Tongue (tissue), 2 donors: ENCODE results near the gene GABRD. TPM values are rescaled to one million over a fixed set of nuclear protein-coding genes. Genes with fewer than 3 reads are reported as not detected.
"Not testable (repeated sequence)": the region's sequence is repeated elsewhere in the genome, so short reads cannot be mapped to it uniquely, and the experiment has no call there.

ENCODE experiments used
- DNase-seq: peaks from one replicate; pipeline ENCODE4 v3.0.0-alpha.2; 2015
- total RNA-seq: library from RNA; depleted of rRNA; stranded (reverse); fragments of >200 nt; gene quantifications from one replicate; pipeline ENCODE4 v1.2.3, GENCODE V29; 2014

Gene GABRD
- total RNA-seq = 0.82 TPM

DNA sequence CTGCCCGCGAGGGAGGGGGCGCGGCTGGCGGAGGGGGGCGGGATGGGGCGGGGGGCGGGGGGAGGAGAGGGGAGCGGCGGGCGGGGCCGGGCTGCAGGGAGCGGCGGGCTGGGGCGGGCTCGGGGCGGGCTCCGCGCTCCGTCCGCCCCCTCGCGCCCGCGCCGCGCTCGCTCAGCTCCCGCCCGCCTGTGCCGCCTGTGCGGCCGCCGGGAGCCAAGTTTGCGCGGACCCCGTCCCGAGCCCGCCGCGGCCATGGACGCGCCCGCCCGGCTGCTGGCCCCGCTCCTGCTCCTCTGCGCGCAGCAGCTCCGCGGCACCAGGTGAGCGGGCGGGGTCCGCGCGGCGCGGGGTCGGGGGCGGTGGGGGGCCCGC is at the start of gene GABRD:
TSS of gene GABRD (plus strand) at position 174 of the 372 bp plus-strand sequence. CDS start at position 253, 79 bp downstream.
- DNase-seq = peak; percentile 45

GRCh38 chr1:1969505-1969900 is 49.6 kb upstream of the GABRD start:
- no peak for DNase-seq

GRCh38 chr1:1969953-1970716 is 49.0 kb upstream of the GABRD start:
- DNase-seq = peak; percentile 27

- no peak for DNase-seq
Measured at GRCh38 chr1:1971017-1971416, 48.1 kb upstream of the GABRD start.

DNA sequence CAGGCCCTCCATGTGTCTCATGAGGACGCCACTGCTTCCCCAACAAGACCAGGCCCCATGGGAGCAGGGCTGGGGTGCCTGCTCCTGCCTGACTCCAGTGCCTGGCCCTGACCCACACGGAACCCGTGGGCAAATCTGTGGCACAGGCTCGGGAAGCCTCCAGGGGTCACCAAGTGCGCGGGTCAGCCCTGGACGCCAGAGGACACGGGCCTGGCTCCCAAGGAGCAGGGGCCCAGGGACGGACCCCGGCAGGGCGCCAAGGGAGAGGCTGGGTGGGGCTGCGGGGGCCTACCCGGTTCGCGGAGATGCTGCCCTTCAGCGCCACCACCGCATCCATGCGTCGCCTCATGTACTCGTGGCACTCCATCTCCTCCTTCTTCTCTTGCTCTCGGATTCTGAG is 47.5 kb upstream of the GABRD start:
- no peak for DNase-seq

GRCh38 chr1:1972976-1973715 is 46.0 kb upstream of the GABRD start:
- DNase-seq = no peak

DNA sequence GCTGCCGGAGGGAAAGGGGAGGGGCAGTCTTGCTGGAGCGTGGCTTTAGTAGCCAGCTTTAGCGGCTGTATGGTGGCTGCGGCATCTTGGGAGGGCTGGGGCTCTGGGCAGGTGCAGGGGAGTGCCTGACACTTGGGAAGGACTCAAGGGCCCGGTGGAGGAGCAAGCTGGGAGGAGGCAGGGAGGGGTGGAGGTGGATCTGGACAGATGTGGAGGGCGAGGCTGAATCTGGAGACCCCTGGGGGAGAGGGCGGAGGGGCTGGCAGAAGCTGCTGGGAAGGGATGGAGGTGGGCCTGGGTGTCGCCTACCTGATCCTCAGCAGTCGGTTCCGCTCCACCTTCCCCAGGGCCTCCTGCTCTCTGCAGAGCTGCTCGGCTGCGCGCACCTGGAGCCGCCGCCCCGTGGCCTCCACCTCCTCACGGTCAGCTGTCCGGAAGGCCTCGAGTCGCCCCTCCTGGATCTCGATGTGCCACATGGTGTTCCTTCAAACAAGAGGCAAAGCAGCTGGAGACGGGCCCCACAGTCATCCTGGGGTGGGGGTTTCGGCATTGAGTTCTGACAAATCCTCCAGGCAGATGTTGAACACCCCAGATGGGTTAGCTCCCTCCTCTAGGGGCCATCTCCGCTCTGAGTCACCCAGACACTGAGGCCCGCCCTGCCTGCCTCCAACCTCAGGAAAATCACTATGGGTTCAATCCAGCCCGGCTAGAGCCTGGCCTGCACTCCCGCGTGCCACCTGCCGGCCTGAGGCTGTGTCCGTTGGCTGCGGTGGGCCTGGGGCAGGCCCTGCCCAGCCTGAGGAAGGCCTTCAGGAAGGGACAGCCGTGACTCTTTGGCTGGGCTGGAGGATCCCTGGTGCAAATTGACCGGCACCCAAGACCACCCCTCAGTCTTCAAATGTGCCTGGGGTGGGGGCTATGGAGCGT is 45.2 kb upstream of the GABRD start:
- DNase-seq = no peak

DNA sequence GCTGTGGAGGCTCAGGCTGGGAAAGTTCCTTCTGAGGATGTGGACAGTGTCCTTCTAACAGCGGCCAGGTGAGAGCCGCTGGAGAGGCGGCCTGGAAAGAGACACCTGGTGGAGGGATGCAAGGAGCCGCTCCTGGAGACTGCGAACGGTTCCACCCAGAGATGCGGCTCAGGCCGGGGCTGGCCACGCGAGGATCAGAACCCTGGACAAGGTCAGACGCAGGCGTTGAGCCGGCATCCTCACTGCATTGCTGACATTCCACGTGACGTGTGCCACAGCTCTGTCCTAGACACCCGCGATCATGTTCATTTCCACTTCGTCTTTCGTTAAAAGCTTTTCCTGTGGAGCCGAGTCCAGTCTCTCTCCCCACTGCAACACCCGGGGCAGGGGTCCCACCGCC is 44.3 kb upstream of the GABRD start:
- DNase-seq = no peak

DNA sequence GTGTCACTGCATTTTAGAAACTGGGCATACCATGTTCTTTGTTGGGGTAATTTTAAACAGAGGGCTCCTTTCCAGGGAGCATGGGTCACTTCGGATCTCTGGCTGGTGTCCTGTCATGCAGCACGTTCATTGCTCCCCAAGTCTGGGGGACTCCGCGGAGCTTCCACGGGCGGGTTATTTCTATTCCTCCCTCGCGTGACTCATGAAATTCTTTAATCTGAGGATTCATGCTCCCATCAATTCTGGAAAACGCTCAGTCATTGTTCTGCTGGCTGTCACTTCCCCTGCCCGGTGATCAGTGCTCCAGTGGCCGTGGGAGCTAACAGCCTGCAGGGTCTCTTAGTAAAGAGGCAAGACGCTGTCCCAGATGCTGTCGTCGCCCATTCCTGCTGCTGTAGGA is 43.6 kb upstream of the GABRD start:
- DNase-seq = no peak

DNA sequence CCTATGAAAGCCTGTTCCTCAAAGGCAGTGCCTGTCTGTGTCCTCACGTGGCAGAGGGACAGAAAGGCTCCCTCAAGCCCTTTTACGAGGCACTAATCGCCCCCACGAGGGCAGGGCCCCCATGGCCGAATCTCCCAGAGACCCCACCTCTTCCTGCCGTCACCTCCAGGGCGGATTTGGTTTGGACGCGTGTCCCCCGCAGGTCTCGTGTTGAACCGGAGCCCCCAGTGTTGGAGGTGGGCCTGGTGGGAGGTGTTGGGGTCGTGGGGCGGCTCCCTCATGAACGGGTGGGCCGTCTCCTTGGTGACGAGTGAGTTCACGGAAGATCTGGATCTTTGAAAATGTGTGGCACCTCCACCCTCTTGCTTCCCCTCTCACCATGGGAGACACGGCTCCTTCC is 43.1 kb upstream of the GABRD start:
- DNase-seq = no peak

DNA sequence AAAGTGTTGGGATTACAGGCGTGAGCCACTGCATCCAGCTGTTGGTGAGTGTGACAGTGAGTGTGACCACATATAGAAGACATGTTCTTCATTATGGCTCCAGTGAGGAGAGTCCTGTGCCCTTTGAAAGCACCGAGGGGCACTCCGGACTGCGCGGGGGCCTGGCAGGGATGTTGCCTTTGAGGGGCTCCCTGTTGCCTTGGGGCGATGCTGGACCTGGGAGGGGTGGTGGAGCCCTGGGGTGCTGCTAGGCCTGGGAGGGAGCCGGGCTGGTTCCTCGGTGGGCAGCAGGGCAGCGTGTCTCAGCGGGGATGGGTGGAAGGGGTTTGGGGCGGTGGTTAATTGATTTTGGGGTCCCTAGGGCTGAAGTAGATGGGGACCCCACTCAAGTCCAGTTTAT is 41.0 kb upstream of the GABRD start:
- DNase-seq = no peak

- not testable (repeated sequence) for DNase-seq
Measured at GRCh38 chr1:1978690-1979481, 40.3 kb upstream of the GABRD start.

DNA sequence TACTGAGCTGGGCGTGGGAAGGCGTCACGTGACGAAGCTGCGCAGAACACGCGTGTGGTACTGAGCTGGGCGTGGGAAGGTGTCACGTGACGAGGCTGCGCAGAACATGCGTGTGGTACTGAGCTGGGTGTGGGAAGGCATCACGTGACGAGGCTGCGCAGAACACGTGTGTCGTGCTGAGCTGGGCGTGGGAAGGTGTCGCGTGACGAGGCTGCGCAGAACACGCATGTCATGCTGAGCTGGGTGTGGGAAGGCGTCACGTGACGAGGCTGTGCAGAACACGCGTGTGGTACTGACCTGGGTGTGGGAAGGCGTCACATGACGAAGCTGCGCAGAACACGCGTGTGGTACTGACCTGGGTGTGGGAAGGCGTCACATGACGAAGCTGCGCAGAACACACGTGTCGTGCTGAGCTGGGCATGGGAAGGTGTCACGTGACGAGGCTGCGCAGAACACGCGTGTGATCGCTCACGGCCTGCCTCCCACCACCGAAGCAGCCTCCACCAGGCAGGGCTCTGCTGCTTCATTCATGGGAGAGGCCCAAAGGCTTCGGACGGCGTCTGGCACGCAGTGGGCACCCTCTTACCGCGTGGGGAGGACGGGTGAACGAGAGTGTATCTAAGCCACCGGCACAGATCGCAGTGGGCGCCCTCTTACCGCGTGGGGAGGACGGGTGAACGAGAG is 39.5 kb upstream of the GABRD start:
- no peak for DNase-seq

- no peak for DNase-seq
Measured at GRCh38 chr1:1980467-1981141, 38.5 kb upstream of the GABRD start.

- DNase-seq = no peak
Measured at GRCh38 chr1:1981142-1981500, 38.0 kb upstream of the GABRD start.

GRCh38 chr1:1981631-1982327 is 37.4 kb upstream of the GABRD start:
- not testable (repeated sequence) for DNase-seq

DNA sequence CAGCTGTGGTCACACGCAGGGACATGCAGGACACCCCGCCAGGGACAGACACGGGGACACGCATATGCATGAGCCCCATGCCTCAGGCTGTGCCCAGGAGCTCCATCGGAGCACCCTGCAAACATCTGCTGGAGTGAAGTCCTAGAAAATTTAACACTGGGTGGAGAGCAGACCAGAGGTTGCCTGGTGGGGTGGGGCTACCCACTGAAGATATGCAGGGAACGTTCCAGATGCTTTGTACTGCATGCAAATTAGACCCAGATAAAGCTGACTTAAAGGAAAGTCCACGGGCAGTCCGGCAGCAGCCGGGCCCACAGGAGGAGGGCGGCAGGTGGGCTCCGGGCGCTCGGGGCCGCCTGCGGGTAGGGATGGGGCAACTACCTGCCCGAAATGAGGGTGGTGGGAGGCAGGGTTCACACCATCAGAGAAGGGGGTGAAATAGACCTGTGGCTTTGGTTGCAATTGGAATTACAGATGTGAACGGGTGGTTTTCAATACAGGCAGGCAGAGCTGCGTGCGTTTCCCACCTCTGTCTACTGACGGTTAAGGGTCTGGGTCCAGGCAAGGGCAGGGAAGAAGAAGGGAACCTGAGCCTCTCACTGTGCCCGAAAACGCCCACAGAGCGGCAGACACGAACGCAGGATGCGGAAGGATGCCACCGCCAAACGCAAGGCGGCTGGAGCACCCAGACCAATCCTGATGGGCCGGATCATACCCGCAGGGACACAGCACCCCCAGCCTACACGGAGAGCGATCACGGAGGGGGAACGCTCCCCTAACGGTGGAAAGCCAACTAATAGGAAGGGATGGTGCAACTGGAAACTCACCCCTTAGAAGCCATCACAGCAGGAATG is 36.5 kb upstream of the GABRD start:
- DNase-seq = no peak

DNA sequence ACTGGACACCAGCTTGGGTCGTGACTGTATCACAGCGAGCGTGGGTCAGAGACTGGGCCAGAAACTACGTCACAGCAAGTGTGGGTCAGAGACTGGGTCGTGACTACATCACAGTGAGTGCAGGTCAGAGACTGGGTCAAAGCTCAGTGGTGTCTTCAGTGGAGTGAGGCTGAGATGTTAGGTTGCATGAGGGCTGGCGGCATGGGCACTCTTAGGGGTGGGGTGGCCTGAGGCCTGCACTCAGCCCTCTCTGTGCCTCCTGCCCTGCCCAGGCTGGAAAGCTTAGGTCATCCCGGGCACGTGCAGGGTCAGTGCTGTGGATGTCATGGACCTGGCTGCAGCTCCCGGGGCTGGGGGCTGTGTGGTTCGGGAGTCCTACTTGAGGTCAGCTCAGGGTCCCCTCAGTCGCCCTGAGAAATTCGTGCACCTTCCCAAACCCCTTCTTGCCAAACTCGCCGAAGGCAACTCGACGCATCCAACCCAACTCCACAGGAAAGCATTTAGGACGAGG is 34.5 kb upstream of the GABRD start:
- no peak for DNase-seq
